Measurements from ENCODE around the gene EID3. TPM values are rescaled to one million over a fixed set of nuclear protein-coding genes. Genes with fewer than 3 reads are reported as not detected.

The EID3 gene
- total RNA-seq, 3 donors from 2014 or later (not counting 1 experiment from before 2014, with no cell fraction given) = 10.4 to 13.0 (median 12.7) TPM

GRCh38 chr12:104273503-104273902, 30.0 kb upstream of the EID3 start:
- H3K27me3 Mint-ChIP-seq (ENCODE audit: low read depth in 2 of 2) = no peaks in the 10 kb centered on the region
- H3K9me3 Mint-ChIP-seq = no peaks in the 10 kb centered on the region
- ATAC-seq (no peak), DNase-seq (no peak)
- H3K4me3 Mint-ChIP-seq = no peak overlapping the region
- 96% methylated on average over 11 of the region's 11 CpGs for WGBS (ENCODE audit: insufficient coverage)
- Histone ChIP-seq H3K4me1 (ENCODE audit: control insufficient read depth, insufficient read depth, low read length) (no peaks in the 10 kb centered on the region), H3K27me3 (ENCODE audit: control insufficient read depth, insufficient read depth, low read length) (no peaks in the 10 kb centered on the region), H3K27ac (ENCODE audit: low read length) (no peak overlapping the region), H3K9me3 (ENCODE audit: control insufficient read depth, insufficient read depth, low read length) (no peaks in the 10 kb centered on the region), H3K4me3 (ENCODE audit: low read length) (no peak overlapping the region), H3K36me3 (ENCODE audit: control insufficient read depth, insufficient read depth, low read length) (no peaks in the 10 kb centered on the region)
- no peak overlapping the region for H3K27ac Mint-ChIP-seq
- H3K4me1 Mint-ChIP-seq = peaks cover 9% of the 10 kb centered on the region in 2 donors
- intact Hi-C loops (cut with micrococcal nuclease) = no loop called here
- no peaks in the 10 kb centered on the region for H3K36me3 Mint-ChIP-seq
- no peak for TF ChIP-seq CTCF (IDR thresholded peaks at IDR 0.05)

- 99% methylated on average over 4 of the region's 4 CpGs for WGBS (ENCODE audit: insufficient coverage)
- no peaks in the 10 kb centered on the region for H3K9me3 Mint-ChIP-seq
- H3K4me3 Mint-ChIP-seq = no peak overlapping the region
These were observed 28.7 kb upstream of the EID3 start for GRCh38 chr12:104274811-104275210.

GRCh38 chr12:104275689-104276088, 27.9 kb upstream of the EID3 start:
- no peaks in the 10 kb centered on the region for H3K27me3 ChIP-seq (ENCODE audit: control insufficient read depth, insufficient read depth, low read length)
- Mint-ChIP-seq H3K36me3 (no peaks in the 10 kb centered on the region), H3K27ac (peak overlapping the region in 1 of 2 donors; percentile 6), H3K4me1 (peaks cover 9% of the 10 kb centered on the region in 2 donors), H3K9me3 (no peaks in the 10 kb centered on the region), H3K27me3 (ENCODE audit: low read depth in 2 of 2) (peaks cover 0 to 4% of the 10 kb centered on the region in 2 donors), H3K4me3 (no peak overlapping the region)
- WGBS (ENCODE audit: insufficient coverage) = 79% methylated on average over 3 of the region's 5 CpGs
- TF ChIP-seq CTCF (IDR thresholded peaks at IDR 0.05) = no peak
- H3K4me3 ChIP-seq (ENCODE audit: low read length) = no peak overlapping the region
- DNase-seq (no peak), ATAC-seq (no peak)
- no peaks in the 10 kb centered on the region for H3K36me3 ChIP-seq (ENCODE audit: control insufficient read depth, insufficient read depth, low read length)
- no peak overlapping the region for H3K27ac ChIP-seq (ENCODE audit: low read length)
- H3K9me3 ChIP-seq (ENCODE audit: control insufficient read depth, insufficient read depth, low read length) = no peaks in the 10 kb centered on the region
- intact Hi-C loops (cut with micrococcal nuclease) = no loop called here
- no peaks in the 10 kb centered on the region for H3K4me1 ChIP-seq (ENCODE audit: control insufficient read depth, insufficient read depth, low read length)

More at GRCh38 chr12:104274811-104275210, 28.7 kb upstream of the EID3 start:
- no peak for DNase-seq
- intact Hi-C loops (cut with micrococcal nuclease) = no loop called here
- Histone ChIP-seq H3K4me1 (ENCODE audit: control insufficient read depth, insufficient read depth, low read length) (no peaks in the 10 kb centered on the region), H3K4me3 (ENCODE audit: low read length) (no peak overlapping the region), H3K9me3 (ENCODE audit: control insufficient read depth, insufficient read depth, low read length) (no peaks in the 10 kb centered on the region), H3K27me3 (ENCODE audit: control insufficient read depth, insufficient read depth, low read length) (no peaks in the 10 kb centered on the region), H3K36me3 (ENCODE audit: control insufficient read depth, insufficient read depth, low read length) (no peaks in the 10 kb centered on the region), H3K27ac (ENCODE audit: low read length) (no peak overlapping the region)
- no peak for TF ChIP-seq CTCF (IDR thresholded peaks at IDR 0.05)
- H3K4me1 Mint-ChIP-seq = peaks cover 9% of the 10 kb centered on the region in 2 donors
- no peaks in the 10 kb centered on the region for H3K27me3 Mint-ChIP-seq (ENCODE audit: low read depth in 2 of 2)
- no peak for ATAC-seq
- no peak overlapping the region for H3K27ac Mint-ChIP-seq
- H3K36me3 Mint-ChIP-seq = no peaks in the 10 kb centered on the region

Data from natural killer cell (primary cell).